GM19023 (cell line): Measurements from ENCODE around the gene TXNIP.
A peak's percentile ranks its signal among the peaks of the same experiment; 100 is the strongest.

Experiments
- ATAC-seq: cut with Tn5 transposase; IDR thresholded peaks from one replicate; pipeline ENCODE4 v1.9.1; 2021; ENCODE audit warnings: mild to moderate bottlenecking, moderate library complexity; ENCODE audit not compliant: unreplicated experiment

Gene TXNIP

GRCh38 chr1:145986551-145986950 is 9.8 kb downstream of the TXNIP start:
- no peak for ATAC-seq

GRCh38 chr1:145985502-145986439 is 10.6 kb downstream of the TXNIP start:
- ATAC-seq: no peak

GRCh38 chr1:145985129-145985501 is 11.3 kb downstream of the TXNIP start:
- no peak for ATAC-seq

- no peak for ATAC-seq
Measured at GRCh38 chr1:145983960-145984830, 12.2 kb downstream of the TXNIP start.

- no peak for ATAC-seq
Measured at GRCh38 chr1:145983206-145983675, 13.1 kb downstream of the TXNIP start.

GRCh38 chr1:145982010-145982723 is 14.2 kb downstream of the TXNIP start:
- no peak for ATAC-seq

- no peak for ATAC-seq
Measured at GRCh38 chr1:145980457-145980994, 15.9 kb downstream of the TXNIP start.

GRCh38 chr1:145979746-145980456 is 16.5 kb downstream of the TXNIP start:
- no peak for ATAC-seq

GRCh38 chr1:145978854-145979745 is 17.3 kb downstream of the TXNIP start:
- peak; percentile 91 for ATAC-seq

- no peak for ATAC-seq
Measured at GRCh38 chr1:145978471-145978853, 17.9 kb downstream of the TXNIP start.

GRCh38 chr1:145977486-145978470 is 18.6 kb downstream of the TXNIP start:
- no peak for ATAC-seq

- ATAC-seq: no peak
Measured at GRCh38 chr1:145977016-145977415, 19.4 kb downstream of the TXNIP start.

- no peak for ATAC-seq
Measured at GRCh38 chr1:145975216-145975615, 21.2 kb downstream of the TXNIP start.

GRCh38 chr1:145974721-145975120 is 21.7 kb downstream of the TXNIP start:
- ATAC-seq: no peak

- ATAC-seq: no peak
Measured at GRCh38 chr1:145972580-145972979, 23.8 kb downstream of the TXNIP start.

- no peak for ATAC-seq
Measured at GRCh38 chr1:145967288-145967687, 29.1 kb downstream of the TXNIP start.

- ATAC-seq: no peak
Measured at GRCh38 chr1:145965119-145965744, 31.1 kb downstream of the TXNIP start.
